WERI-Rb-1 (cell line): ENCODE data around the gene P4HB.
A peak's percentile ranks its signal among the peaks of the same experiment; 100 is the strongest.

Experiments
- DNase-seq: peaks from one replicate; pipeline ENCODE4 v3.0.0-alpha.2; 2020
- H3K27ac ChIP-seq: fragments of 250-450 bp; sonication (Bioruptor Pico); 2 replicates; pipeline ENCODE4 v1.5.1; 2020; ENCODE audit warnings: mild to moderate bottlenecking, moderate library complexity
- H3K27me3 ChIP-seq: fragments of 250-450 bp; sonication (Bioruptor Pico); 2 replicates; pipeline ENCODE4 v1.5.1; 2021; ENCODE audit warnings: mild to moderate bottlenecking, low read depth, moderate library complexity; ENCODE audit not compliant: insufficient read depth, severe bottlenecking
- H3K36me3 ChIP-seq: fragments of 250-450 bp; sonication (Bioruptor Pico); 2 replicates; pipeline ENCODE4 v1.5.1; 2020; ENCODE audit warnings: mild to moderate bottlenecking, moderate library complexity
- H3K4me3 ChIP-seq: 2 replicates; pipeline ENCODE4 v1.5.1; 2011; ENCODE audit warnings: low read depth, mild to moderate bottlenecking, control low read depth, low read length
- H3K9me3 ChIP-seq: fragments of 250-450 bp; sonication (Bioruptor Pico); 2 replicates; pipeline ENCODE4 v1.5.1; 2021; ENCODE audit warnings: mild to moderate bottlenecking, moderate library complexity; ENCODE audit not compliant: severe bottlenecking
- CTCF ChIP-seq: IDR thresholded peaks from 2 replicates; pipeline ENCODE4 v1.5.1; 2011; ENCODE audit warnings: low read depth, mild to moderate bottlenecking, control low read depth, inconsistent platforms, low read length

Gene P4HB

GRCh38 chr17:81814748-81815645 is 45.3 kb downstream of the P4HB start:
- Histone ChIP-seq H3K9me3 (no peaks in the 10 kb centered on the region), H3K27me3 (no peaks in the 10 kb centered on the region), H3K4me3 (no peak overlapping the region), H3K27ac (peak overlapping the region; percentile 79), H3K36me3 (no peaks in the 10 kb centered on the region)
- TF ChIP-seq CTCF = no peak
- peak; percentile 94 for DNase-seq

GRCh38 chr17:81813861-81814683 is 46.3 kb downstream of the P4HB start:
- peaks cover 5% of the 10 kb centered on the region for H3K9me3 ChIP-seq
- no peak overlapping the region for H3K4me3 ChIP-seq
- H3K27ac ChIP-seq = peak overlapping the region; percentile 40
- H3K36me3 ChIP-seq = no peaks in the 10 kb centered on the region
- TF ChIP-seq CTCF = no peak; the same call in 1 of the 2 replicates
- H3K27me3 ChIP-seq = no peaks in the 10 kb centered on the region
- DNase-seq = no peak

GRCh38 chr17:81813371-81813684 is 47.0 kb downstream of the P4HB start:
- peaks cover 9% of the 10 kb centered on the region for H3K9me3 ChIP-seq
- no peak overlapping the region for H3K27ac ChIP-seq

GRCh38 chr17:81812571-81813370 is 47.6 kb downstream of the P4HB start:
- H3K27ac ChIP-seq = no peak overlapping the region
- TF ChIP-seq CTCF = no peak

More at GRCh38 chr17:81813371-81813684, 47.0 kb downstream of the P4HB start:
- Histone ChIP-seq H3K27me3 (no peaks in the 10 kb centered on the region), H3K36me3 (no peaks in the 10 kb centered on the region), H3K4me3 (no peak overlapping the region)
- DNase-seq = no peak
- no peak for TF ChIP-seq CTCF

GRCh38 chr17:81811705-81812570 is 48.4 kb downstream of the P4HB start:
- no peaks in the 10 kb centered on the region for H3K27me3 ChIP-seq
- no peak for DNase-seq
- no peak for TF ChIP-seq CTCF

More at GRCh38 chr17:81812571-81813370, 47.6 kb downstream of the P4HB start:
- no peaks in the 10 kb centered on the region for H3K36me3 ChIP-seq
- H3K9me3 ChIP-seq = peaks cover 9% of the 10 kb centered on the region
- no peak overlapping the region for H3K4me3 ChIP-seq
- H3K27me3 ChIP-seq = no peaks in the 10 kb centered on the region
- DNase-seq = no peak

More at GRCh38 chr17:81811705-81812570, 48.4 kb downstream of the P4HB start:
- H3K36me3 ChIP-seq = no peaks in the 10 kb centered on the region
- H3K4me3 ChIP-seq = no peak overlapping the region
- H3K27ac ChIP-seq = no peak overlapping the region
- peaks cover 9% of the 10 kb centered on the region for H3K9me3 ChIP-seq
